Measurements from ENCODE around the gene ATAD3B. TPM values are rescaled to one million over a fixed set of nuclear protein-coding genes. Genes with fewer than 3 reads are reported as not detected.
"Not testable (repeated sequence)": the region's sequence is repeated elsewhere in the genome, so short reads cannot be mapped to it uniquely, and the experiment has no call there.

The ATAD3B gene
- total RNA-seq, 2 experiments from 2014 or later: 26.2 to 39.2 TPM

- CTCF ChIA-PET; intact Hi-C loops (cut with DNase I, micrococcal nuclease); POLR2A ChIA-PET; H3K9me3 Mint-ChIP-seq (ENCODE audit: low read depth); H3K27me3 Mint-ChIP-seq; H3K36me3 Mint-ChIP-seq (ENCODE audit: low read depth): not testable (repeated sequence)
- peak; percentile 33 for ATAC-seq
- H3K4me1 Mint-ChIP-seq: peaks cover 21% of the 10 kb centered on the region
- peak; percentile 30 for DNase-seq
- peak overlapping the region; percentile 42 for H3K27ac Mint-ChIP-seq
- H3K4me3 Mint-ChIP-seq: peak overlapping the region; percentile 80
These were observed 700 bp downstream of the ATAD3B start for GRCh38 chr1:1472053-1472876.

- H3K4me1 Mint-ChIP-seq; H3K4me3 Mint-ChIP-seq; POLR2A ChIA-PET; H3K9me3 Mint-ChIP-seq (ENCODE audit: low read depth); intact Hi-C loops (cut with DNase I, micrococcal nuclease); H3K27me3 Mint-ChIP-seq; H3K27ac Mint-ChIP-seq; ATAC-seq; DNase-seq; CTCF ChIA-PET: not testable (repeated sequence)
- peaks cover 24% of the 10 kb centered on the region for H3K36me3 Mint-ChIP-seq (ENCODE audit: low read depth)
These were observed 4.4 kb downstream of the ATAD3B start for GRCh38 chr1:1476011-1476410.

DNA sequence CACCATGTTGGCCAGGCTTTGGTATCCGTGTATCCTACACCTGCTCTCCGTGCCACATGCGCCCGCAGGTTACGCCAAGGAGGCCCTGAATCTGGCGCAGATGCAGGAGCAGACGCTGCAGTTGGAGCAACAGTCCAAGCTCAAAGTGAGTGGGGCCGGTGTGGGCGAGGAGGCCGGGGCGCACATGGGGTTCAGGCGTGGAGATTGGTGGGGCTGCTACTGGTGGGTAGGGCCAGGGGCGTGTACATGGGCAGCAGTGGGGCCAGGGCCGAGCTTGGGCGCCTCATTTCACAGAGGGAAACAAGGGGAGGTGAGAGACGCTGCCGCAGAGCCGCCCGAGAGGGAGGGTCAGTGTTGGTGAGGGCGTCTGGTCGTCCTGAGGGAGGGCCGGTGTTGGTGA, 5.6 kb downstream of the ATAD3B start:
- H3K4me3 Mint-ChIP-seq: no peak overlapping the region
- intact Hi-C loops (cut with DNase I, micrococcal nuclease): no loop called here
- ChIA-PET CTCF (interaction anchor here (0.8 kb wide), 1 partner anchor 31 kb away, joined by 3 read pairs; no protein-coding TSS in a partner anchor), POLR2A (no interaction called here)
- DNase-seq (no peak), ATAC-seq (no peak)
- H3K4me1 Mint-ChIP-seq: peaks cover 9% of the 10 kb centered on the region
- no peaks in the 10 kb centered on the region for H3K27me3 Mint-ChIP-seq
- H3K36me3 Mint-ChIP-seq (ENCODE audit: low read depth): peaks cover 27% of the 10 kb centered on the region
- no peak overlapping the region for H3K27ac Mint-ChIP-seq
- no peaks in the 10 kb centered on the region for H3K9me3 Mint-ChIP-seq (ENCODE audit: low read depth)

GRCh38 chr1:1479547-1480487, 8.3 kb downstream of the ATAD3B start:
- CTCF ChIA-PET: no interaction called here
- Mint-ChIP-seq H3K36me3 (ENCODE audit: low read depth) (peaks cover 30% of the 10 kb centered on the region), H3K4me3 (no peak overlapping the region), H3K4me1 (peaks cover 2% of the 10 kb centered on the region), H3K27ac (no peak overlapping the region), H3K9me3 (ENCODE audit: low read depth) (no peaks in the 10 kb centered on the region), H3K27me3 (no peaks in the 10 kb centered on the region)
- intact Hi-C loops (cut with DNase I, micrococcal nuclease): no loop called here
- ATAC-seq (no peak), DNase-seq (no peak)
- POLR2A ChIA-PET: no interaction called here

- H3K27me3 Mint-ChIP-seq; intact Hi-C loops (cut with DNase I, micrococcal nuclease); H3K9me3 Mint-ChIP-seq (ENCODE audit: low read depth); POLR2A ChIA-PET; CTCF ChIA-PET; DNase-seq; H3K4me3 Mint-ChIP-seq; H3K27ac Mint-ChIP-seq; ATAC-seq; H3K4me1 Mint-ChIP-seq: not testable (repeated sequence)
- H3K36me3 Mint-ChIP-seq (ENCODE audit: low read depth): peaks cover 30% of the 10 kb centered on the region
These were observed 8.9 kb downstream of the ATAD3B start for GRCh38 chr1:1480488-1480867.

DNA sequence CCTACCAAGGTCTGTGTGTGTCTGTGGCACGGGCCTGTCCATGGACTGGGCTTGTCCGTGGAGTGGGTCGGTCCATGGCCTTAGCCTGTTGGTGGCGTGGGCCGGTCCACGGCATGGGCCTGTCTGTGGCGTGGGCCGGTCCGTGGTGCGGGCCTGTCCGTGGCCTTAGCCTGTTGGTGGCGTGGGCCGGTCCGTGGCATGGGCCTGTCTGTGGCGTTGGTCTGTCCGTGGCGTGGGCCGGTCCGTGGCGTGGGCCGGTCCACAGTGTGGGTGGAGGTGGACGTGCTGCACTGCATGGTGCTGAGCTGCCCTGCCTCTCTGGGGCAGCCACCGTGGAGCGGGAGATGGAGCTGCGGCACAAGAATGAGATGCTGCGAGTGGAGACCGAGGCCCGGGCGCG, 10.2 kb downstream of the ATAD3B start:
- POLR2A ChIA-PET; intact Hi-C loops (cut with DNase I, micrococcal nuclease); CTCF ChIA-PET; H3K9me3 Mint-ChIP-seq (ENCODE audit: low read depth); H3K4me3 Mint-ChIP-seq; H3K27me3 Mint-ChIP-seq; H3K27ac Mint-ChIP-seq; DNase-seq; H3K4me1 Mint-ChIP-seq; ATAC-seq: not testable (repeated sequence)
- peaks cover 29% of the 10 kb centered on the region for H3K36me3 Mint-ChIP-seq (ENCODE audit: low read depth)

- ChIA-PET CTCF (interaction anchor here (1.1 kb wide), 1 partner anchor 22 kb away, joined by 3 read pairs; no protein-coding TSS in a partner anchor), POLR2A (no interaction called here)
- Mint-ChIP-seq H3K9me3 (ENCODE audit: low read depth) (no peaks in the 10 kb centered on the region), H3K4me3 (no peak overlapping the region), H3K36me3 (ENCODE audit: low read depth) (peaks cover 23% of the 10 kb centered on the region), H3K4me1 (no peaks in the 10 kb centered on the region), H3K27me3 (no peaks in the 10 kb centered on the region), H3K27ac (no peak overlapping the region)
- no peak for DNase-seq
- ATAC-seq: no peak
- intact Hi-C loops (cut with DNase I, micrococcal nuclease): no loop called here
These were observed 11.3 kb downstream of the ATAD3B start for GRCh38 chr1:1482856-1483255.

DNA sequence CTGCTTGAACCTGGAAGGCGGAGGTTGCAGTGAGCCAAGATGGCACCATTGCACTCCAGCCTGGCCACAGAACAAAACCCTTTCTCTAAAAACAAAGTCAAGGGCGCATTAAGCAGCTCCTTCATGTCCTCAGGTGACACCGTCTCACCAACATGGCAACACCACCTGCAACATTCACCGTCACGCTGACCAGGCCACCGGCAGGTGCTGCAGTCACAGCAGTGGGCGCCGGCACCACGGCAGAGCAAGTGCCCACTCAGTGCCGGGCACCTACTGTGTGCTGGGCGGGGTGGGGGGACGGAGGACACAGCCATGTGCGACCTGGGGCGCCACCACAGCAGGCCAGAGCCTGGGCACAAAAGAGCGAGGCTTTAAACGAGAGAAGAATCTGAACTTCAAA, 12.1 kb downstream of the ATAD3B start:
- intact Hi-C loops (cut with DNase I, micrococcal nuclease): no loop called here
- no peak for DNase-seq
- H3K4me1 Mint-ChIP-seq: no peaks in the 10 kb centered on the region
- H3K4me3 Mint-ChIP-seq: no peak overlapping the region
- no peaks in the 10 kb centered on the region for H3K9me3 Mint-ChIP-seq (ENCODE audit: low read depth)
- H3K27ac Mint-ChIP-seq: no peak overlapping the region
- ChIA-PET POLR2A (no interaction called here), CTCF (interaction anchor here (1.1 kb wide), 1 partner anchor 21 kb away, joined by 3 read pairs; no protein-coding TSS in a partner anchor)
- peaks cover 27% of the 10 kb centered on the region for H3K36me3 Mint-ChIP-seq (ENCODE audit: low read depth)
- ATAC-seq: no peak
- no peaks in the 10 kb centered on the region for H3K27me3 Mint-ChIP-seq

DNA sequence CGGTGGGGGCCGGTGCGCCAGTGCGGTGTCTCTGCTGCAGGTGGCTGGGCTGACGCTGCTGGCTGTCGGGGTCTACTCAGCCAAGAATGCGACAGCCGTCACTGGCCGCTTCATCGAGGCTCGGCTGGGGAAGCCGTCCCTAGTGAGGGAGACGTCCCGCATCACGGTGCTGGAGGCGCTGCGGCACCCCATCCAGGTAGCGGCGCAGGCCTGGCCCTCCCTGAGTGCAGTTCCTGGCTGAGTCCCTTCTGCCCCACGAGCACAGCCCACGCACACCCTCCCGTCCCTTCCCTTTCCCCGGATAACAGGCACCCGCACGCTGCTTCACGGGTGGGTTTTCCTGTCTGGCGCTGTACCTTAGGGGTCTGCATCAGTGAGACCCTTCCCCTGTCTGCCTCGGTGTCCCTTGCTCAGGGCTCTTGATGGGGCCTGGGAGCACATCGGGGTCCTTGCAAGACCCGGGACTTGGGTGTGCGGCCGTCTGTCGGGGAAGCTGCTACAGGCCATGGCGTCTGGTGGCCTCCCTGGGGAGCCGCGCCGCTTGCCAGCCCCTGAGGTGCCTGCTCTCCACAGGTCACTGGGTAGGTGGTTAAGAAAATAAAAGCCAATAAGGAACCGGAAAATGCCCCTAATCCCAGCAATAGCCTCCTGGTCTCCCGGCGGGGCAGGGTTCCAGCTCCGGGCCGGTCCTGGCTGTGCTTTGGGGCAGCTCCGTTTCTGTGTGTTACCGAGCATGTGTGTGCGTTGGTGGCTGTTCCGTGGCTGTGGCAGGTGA, 13.6 kb downstream of the ATAD3B start:
- H3K36me3 Mint-ChIP-seq (ENCODE audit: low read depth): peaks cover 28% of the 10 kb centered on the region
- DNase-seq; H3K27ac Mint-ChIP-seq; H3K4me3 Mint-ChIP-seq; H3K4me1 Mint-ChIP-seq; H3K27me3 Mint-ChIP-seq; intact Hi-C loops (cut with DNase I, micrococcal nuclease); POLR2A ChIA-PET; ATAC-seq; H3K9me3 Mint-ChIP-seq (ENCODE audit: low read depth); CTCF ChIA-PET: not testable (repeated sequence)

DNA sequence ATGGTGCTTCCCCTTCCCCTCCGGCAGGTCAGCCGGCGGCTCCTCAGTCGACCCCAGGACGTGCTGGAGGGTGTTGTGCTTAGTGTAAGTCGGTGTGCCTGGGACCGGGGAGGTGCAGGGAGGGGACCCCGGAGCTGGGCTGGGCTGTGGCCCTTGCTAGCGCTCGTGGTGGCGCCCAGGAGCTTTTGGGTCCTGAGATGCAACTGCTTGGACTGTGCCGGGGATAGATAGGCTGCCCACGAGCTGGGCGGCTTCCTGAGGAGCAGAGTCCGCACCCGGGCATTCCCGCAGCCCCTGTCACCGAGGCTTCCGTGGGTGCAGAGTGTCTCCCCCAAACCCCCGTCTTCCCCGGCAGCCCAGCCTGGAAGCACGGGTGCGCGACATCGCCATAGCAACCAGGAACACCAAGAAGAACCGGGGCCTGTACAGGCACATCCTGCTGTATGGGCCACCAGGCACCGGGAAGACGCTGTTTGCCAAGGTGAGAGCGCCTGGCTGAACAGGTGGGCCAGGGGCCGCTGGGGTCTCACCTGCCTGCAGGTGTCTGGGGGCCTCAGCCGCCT, 14.3 kb downstream of the ATAD3B start:
- CTCF ChIA-PET; H3K9me3 Mint-ChIP-seq (ENCODE audit: low read depth); H3K4me1 Mint-ChIP-seq; H3K4me3 Mint-ChIP-seq; H3K27me3 Mint-ChIP-seq; H3K27ac Mint-ChIP-seq; DNase-seq; POLR2A ChIA-PET; ATAC-seq; intact Hi-C loops (cut with DNase I, micrococcal nuclease): not testable (repeated sequence)
- H3K36me3 Mint-ChIP-seq (ENCODE audit: low read depth): peaks cover 32% of the 10 kb centered on the region

GRCh38 chr1:1487701-1488100, 16.1 kb downstream of the ATAD3B start:
- intact Hi-C loops (cut with DNase I, micrococcal nuclease): no loop called here
- H3K27ac Mint-ChIP-seq: no peak overlapping the region
- H3K9me3 Mint-ChIP-seq (ENCODE audit: low read depth): peaks cover 2% of the 10 kb centered on the region
- H3K36me3 Mint-ChIP-seq (ENCODE audit: low read depth): peaks cover 40% of the 10 kb centered on the region
- CTCF ChIA-PET: no interaction called here
- DNase-seq (no peak), ATAC-seq (no peak)
- H3K4me3 Mint-ChIP-seq: no peak overlapping the region
- H3K4me1 Mint-ChIP-seq: no peaks in the 10 kb centered on the region
- no peaks in the 10 kb centered on the region for H3K27me3 Mint-ChIP-seq
- POLR2A ChIA-PET: no interaction called here

All from activated CD4-positive, alpha-beta T cell treated with anti-CD3 and anti-CD28 coated beads for 36 hours (primary cell).